Activated CD4-positive, CD25-positive, alpha-beta regulatory T cell treated with anti-CD3 and anti-CD28 coated beads, Interleukin-2, amount 50 U/mL, for 72 hours (primary cell): Measurements from ENCODE around the gene NOL3.

Experiments
- DNase-seq: peaks from one replicate; pipeline ENCODE4 v3.0.0; 2021

NOL3 gene

DNA sequence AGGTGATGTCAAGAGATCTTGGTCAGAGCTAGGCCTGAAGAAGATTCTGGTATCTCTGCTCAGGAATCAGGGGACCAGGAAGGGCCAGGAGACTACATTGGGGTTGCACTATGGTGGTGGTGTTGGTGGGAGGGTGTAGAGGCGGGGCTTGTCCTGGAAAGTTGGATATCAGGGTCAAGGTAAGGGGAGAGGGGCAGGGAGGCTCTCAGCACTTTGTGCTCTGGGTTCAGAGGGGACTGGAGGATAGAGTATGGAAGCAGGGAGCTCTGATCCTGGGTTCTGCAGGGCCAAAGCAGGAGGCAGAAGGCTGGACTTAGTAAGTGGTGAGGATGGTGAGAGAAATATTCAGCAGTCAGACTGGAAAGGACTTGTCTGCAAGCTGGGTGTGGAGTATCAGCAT, 3.0 kb downstream of the NOL3 start:
- no peak for DNase-seq

GRCh38 chr16:67173808-67174705, 3.7 kb downstream of the NOL3 start:
- no peak for DNase-seq

GRCh38 chr16:67174706-67175231, 4.4 kb downstream of the NOL3 start:
- DNase-seq: no peak

- no peak for DNase-seq
Measured at GRCh38 chr16:67176662-67177061, 6.3 kb downstream of the NOL3 start.

- DNase-seq: no peak
Measured at GRCh38 chr16:67177743-67178699, 7.7 kb downstream of the NOL3 start.

- DNase-seq: no peak
Measured at GRCh38 chr16:67179421-67180080, 9.2 kb downstream of the NOL3 start.

- DNase-seq: no peak
Measured at GRCh38 chr16:67180166-67180565, 9.8 kb downstream of the NOL3 start.

- DNase-seq: no peak
Measured at GRCh38 chr16:67181346-67181745, 11.0 kb downstream of the NOL3 start.

DNA sequence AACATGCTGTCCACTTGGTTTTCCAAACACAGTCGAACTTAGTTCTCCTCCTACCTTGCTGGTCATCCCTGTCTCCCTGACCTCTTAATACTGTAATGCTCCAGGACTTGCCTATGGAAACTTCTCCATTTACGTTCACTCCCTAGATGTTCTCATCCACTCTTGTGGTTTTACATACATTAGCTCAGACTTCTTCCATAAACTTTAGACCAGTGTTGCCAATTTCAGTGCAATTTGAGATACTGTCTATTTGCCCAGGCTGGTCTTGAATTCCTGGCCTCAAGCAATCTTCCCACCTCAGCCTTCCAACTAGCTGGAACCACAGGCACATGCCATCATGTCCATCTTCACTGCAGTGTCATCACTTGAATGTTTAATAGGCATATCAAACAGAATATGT, 11.9 kb downstream of the NOL3 start:
- no peak for DNase-seq

GRCh38 chr16:67183284-67183626, 12.9 kb downstream of the NOL3 start:
- DNase-seq: no peak

- peak; percentile 92 for DNase-seq
Measured at GRCh38 chr16:67183627-67184452, 13.5 kb downstream of the NOL3 start, which contains the start of gene MATCAP1. Gene MATCAP1 (minus strand): TSS chr16:67183963. CDS start chr16:67180610, 3,353 bp downstream.

DNA sequence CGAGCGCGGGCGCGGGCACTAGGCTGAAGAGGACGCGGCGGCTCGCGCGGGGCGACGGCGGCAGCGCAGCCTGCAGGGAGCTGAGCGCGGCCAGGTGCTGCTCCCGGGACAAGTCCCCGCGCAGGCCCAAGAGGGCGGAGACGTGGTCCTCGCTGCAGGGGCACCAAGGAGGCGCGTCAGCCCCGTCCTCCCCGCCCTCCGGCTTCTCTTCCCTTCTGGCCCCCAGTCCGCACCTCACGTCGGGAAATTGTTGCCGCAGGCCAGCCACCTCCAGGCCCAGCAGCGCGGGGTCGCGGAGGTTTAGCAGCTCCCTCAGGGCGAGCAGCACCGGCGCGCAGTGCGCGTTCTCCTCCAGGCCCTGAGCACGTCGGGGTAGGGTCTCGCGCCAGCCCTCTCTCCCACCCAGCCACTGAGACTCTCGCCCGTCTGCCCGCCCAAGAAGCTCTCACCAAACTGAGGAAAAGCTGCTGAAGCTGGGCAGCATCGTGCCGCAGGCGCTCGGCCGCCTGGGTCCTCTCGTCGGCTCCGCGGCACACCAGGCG, 14.2 kb downstream of the NOL3 start:
- DNase-seq: no peak

GRCh38 chr16:67184995-67185650, 14.8 kb downstream of the NOL3 start:
- DNase-seq: peak; percentile 81

DNA sequence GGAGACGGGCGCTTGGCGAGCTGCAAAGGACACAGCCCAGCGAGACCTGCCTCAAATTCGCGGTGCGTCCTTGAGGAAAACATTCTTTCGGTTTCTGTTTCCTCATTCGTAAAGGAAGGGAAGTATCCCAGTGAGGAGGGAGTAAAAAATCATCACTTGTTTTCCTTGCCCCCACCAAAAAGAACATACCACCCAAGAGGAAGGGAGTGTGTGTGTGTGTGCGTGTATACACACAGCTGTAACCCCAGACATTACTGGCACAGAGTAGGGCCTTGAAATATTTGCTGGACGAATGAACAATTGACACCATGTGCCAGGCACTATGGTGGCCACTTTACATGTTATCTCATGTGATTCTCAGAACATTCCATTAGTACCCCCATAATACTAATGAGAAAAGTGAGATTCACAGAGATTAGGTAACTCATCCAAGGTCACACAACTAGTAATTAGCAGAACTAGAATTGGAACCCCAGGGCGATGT, 15.4 kb downstream of the NOL3 start:
- DNase-seq: no peak

GRCh38 chr16:67186550-67186950, 16.2 kb downstream of the NOL3 start:
- DNase-seq: no peak

GRCh38 chr16:67187175-67187890, 17.0 kb downstream of the NOL3 start:
- DNase-seq: no peak

- DNase-seq: no peak
Measured at GRCh38 chr16:67188323-67188722, 18.0 kb downstream of the NOL3 start.

DNA sequence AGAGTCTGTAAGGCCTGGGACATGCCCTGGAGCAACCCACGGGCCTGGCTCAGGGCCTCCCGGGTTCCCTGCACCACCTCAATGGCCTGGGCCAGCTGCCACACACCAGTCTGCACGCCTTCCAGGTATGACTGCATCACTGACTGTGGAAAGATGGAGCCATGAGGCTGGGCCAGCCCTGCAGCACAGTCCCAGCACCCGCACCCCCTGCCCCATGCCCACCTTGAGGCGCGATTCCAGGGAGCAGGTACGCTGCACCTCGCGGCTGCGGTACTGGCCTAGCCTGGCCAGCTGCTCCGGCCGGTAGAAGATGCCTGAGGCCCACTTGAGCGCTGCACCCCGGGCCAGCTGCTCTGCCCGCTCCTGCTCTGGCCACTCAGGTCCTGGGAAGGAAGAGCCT, 18.5 kb downstream of the NOL3 start:
- DNase-seq: no peak

DNA sequence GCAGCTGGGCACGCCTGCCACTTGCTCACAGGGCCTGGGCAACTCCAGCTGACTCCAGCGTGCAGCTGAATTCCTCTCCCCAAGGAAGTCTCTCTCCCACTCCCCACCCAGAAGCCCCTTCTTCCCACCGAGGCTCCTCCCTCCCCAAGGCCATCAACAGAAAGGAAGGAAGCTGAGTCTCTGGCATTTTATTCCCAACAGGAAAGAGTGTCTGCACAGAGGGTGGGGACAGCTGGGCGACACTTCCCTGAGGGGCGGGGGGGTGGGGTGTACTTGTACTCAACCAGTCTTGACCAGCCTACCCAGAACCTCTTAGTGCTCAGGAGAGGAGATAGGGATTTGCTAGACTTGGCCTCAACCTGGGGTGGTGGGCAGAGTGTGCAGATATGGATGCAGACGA, 19.7 kb downstream of the NOL3 start, which contains the start of gene EXOC3L1:
TSS of gene EXOC3L1 (minus strand) at position 96 of the 400 bp plus-strand sequence. CDS start 460 bp downstream, outside the sequence.
- DNase-seq: no peak
